BE2C (cell line): ENCODE measurements around the gene PRR16.

Source experiments
- DNase-seq: peaks from one replicate; pipeline ENCODE4 v3.0.0-alpha.2; 2020
- H3K27me3 ChIP-seq: fragments of 250-450 bp; sonication (Bioruptor Pico); 2 replicates; pipeline ENCODE4 v1.5.1; 2020; ENCODE audit warnings: mild to moderate bottlenecking
- H3K36me3 ChIP-seq: fragments of 250-450 bp; sonication (Bioruptor Pico); 2 replicates; pipeline ENCODE4 v1.5.1; 2020; ENCODE audit warnings: mild to moderate bottlenecking
- H3K4me1 ChIP-seq: fragments of 250-450 bp; sonication (Bioruptor Pico); 2 replicates; pipeline ENCODE4 v1.5.1; 2020
- H3K4me3 ChIP-seq: 2 replicates; pipeline ENCODE4 v1.5.1; 2011; ENCODE audit warnings: low read depth, low read length
- H3K9me3 ChIP-seq: fragments of 250-450 bp; sonication (Bioruptor Pico); 2 replicates; pipeline ENCODE4 v1.5.1; 2020
- TF ChIP-seq, protein P1 (sequence below): IDR thresholded peaks from 2 replicates; pipeline ENCODE4 v1.5.1; 2012; ENCODE audit warnings: mild to moderate bottlenecking, low read depth, low read length

PRR16 gene

DNA sequence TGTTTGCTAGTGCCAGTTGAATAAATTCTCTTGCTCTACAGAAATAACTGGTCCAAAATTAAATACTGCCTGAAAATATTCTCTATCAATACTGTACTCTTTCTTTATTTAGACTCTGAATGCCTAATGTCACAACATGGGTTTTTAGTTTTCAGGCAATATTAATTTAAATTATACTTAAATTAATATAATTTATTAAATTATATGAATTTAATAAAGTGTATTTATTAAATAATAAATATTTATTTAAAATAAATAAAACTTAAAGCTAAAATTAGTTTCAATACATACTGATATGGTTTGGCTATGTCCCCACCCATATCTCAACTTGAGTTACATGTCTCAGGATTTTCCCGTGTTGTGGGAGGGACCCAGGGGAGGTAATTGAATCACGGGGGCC is 146.0 kb downstream of the PRR16 start:
- DNase-seq = peak; percentile 5
- TF ChIP-seq, protein P1, sequence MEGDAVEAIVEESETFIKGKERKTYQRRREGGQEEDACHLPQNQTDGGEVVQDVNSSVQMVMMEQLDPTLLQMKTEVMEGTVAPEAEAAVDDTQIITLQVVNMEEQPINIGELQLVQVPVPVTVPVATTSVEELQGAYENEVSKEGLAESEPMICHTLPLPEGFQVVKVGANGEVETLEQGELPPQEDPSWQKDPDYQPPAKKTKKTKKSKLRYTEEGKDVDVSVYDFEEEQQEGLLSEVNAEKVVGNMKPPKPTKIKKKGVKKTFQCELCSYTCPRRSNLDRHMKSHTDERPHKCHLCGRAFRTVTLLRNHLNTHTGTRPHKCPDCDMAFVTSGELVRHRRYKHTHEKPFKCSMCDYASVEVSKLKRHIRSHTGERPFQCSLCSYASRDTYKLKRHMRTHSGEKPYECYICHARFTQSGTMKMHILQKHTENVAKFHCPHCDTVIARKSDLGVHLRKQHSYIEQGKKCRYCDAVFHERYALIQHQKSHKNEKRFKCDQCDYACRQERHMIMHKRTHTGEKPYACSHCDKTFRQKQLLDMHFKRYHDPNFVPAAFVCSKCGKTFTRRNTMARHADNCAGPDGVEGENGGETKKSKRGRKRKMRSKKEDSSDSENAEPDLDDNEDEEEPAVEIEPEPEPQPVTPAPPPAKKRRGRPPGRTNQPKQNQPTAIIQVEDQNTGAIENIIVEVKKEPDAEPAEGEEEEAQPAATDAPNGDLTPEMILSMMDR = no peak
- H3K4me3 ChIP-seq = no peak overlapping the region
- H3K36me3 ChIP-seq = no peaks in the 10 kb centered on the region
- no peaks in the 10 kb centered on the region for H3K27me3 ChIP-seq
- no peaks in the 10 kb centered on the region for H3K9me3 ChIP-seq
- H3K4me1 ChIP-seq = no peaks in the 10 kb centered on the region

GRCh38 chr5:120613729-120614128 is 149.6 kb downstream of the PRR16 start:
- no peaks in the 10 kb centered on the region for H3K27me3 ChIP-seq
- no peak overlapping the region for H3K4me3 ChIP-seq
- no peaks in the 10 kb centered on the region for H3K4me1 ChIP-seq
- no peaks in the 10 kb centered on the region for H3K9me3 ChIP-seq
- TF ChIP-seq, protein P1 = no peak
- no peak for DNase-seq
- no peaks in the 10 kb centered on the region for H3K36me3 ChIP-seq

DNA sequence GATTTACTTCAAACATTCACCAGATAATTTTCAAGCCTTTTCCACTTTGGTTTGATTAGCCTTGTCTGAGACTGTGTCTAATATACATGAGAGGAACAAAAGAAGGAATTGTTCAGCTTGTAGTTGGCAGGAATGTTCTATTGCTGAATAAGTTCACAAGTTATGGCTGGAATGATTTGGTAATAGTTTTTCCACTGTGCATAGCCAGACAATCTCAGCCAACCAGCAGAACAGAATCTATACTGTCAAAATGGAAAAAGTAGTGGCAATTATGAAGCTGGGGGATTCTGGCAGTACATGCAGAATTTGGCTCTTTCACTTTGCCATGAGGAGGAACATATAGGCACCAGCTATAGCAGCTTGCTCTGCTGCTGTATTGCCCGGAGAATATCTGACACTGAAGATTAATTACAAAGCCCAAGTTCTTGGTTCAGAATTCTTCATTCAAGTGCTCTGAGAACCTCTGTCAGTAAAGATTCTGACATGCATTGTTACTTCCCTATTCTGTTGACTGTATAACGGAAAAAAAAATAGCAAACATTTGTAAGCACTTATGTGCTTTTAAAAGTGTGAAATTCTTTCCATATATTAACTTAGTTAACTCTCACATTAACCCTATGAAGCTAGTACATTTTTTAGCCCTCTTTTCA is 150.6 kb downstream of the PRR16 start:
- no peak for DNase-seq
- H3K4me1 ChIP-seq = no peaks in the 10 kb centered on the region
- H3K9me3 ChIP-seq = no peaks in the 10 kb centered on the region
- no peaks in the 10 kb centered on the region for H3K27me3 ChIP-seq
- no peak overlapping the region for H3K4me3 ChIP-seq
- TF ChIP-seq, protein P1 = no peak
- H3K36me3 ChIP-seq = no peaks in the 10 kb centered on the region

- Histone ChIP-seq H3K4me3 (no peak overlapping the region), H3K9me3 (no peaks in the 10 kb centered on the region), H3K36me3 (no peaks in the 10 kb centered on the region), H3K27me3 (no peaks in the 10 kb centered on the region), H3K4me1 (no peaks in the 10 kb centered on the region)
- no peak for DNase-seq
- TF ChIP-seq, protein P1 = no peak
Observed at GRCh38 chr5:120615967-120616645, 152.0 kb downstream of the PRR16 start.

GRCh38 chr5:120621339-120621738 is 157.2 kb downstream of the PRR16 start:
- Histone ChIP-seq H3K9me3 (no peaks in the 10 kb centered on the region), H3K36me3 (no peaks in the 10 kb centered on the region), H3K4me1 (no peaks in the 10 kb centered on the region), H3K27me3 (no peaks in the 10 kb centered on the region), H3K4me3 (no peak overlapping the region)
- DNase-seq = no peak
- TF ChIP-seq, protein P1 = no peak

DNA sequence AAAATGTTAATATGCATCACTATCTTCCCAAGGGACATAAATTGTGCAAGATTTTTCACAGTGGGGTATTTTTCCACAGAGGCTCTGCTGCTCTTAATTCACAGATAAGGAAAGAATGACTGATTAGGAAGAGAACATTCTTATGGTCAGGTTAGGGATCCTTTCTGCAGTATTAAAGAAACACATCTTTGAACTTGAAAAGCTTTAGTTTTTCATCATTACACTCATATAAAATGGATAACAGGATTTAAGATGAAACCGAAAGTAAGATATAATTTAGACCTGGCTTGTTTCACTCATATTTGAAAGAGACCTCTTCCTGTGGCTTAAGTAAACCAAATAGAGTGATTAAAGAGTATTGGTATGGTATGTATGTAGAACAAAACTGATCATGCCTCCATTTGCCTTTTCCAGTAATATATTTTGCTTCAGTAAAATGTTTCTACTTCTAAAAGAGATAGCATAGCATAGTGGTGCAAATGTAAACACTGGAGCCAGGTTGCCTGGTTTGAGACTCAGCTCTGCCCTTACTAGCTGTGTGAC is 160.0 kb downstream of the PRR16 start:
- Histone ChIP-seq H3K27me3 (no peaks in the 10 kb centered on the region), H3K4me1 (no peaks in the 10 kb centered on the region), H3K36me3 (no peaks in the 10 kb centered on the region), H3K9me3 (no peaks in the 10 kb centered on the region), H3K4me3 (no peak overlapping the region)
- TF ChIP-seq, protein P1 = no peak
- no peak for DNase-seq
